GM19240 (cell line): ENCODE measurements around the gene SH3BGRL2.
"Not testable (repeated sequence)": the region's sequence is repeated elsewhere in the genome, so short reads cannot be mapped to it uniquely, and the experiment has no call there.

Experiments used
- DNase-seq: peaks from one replicate; pipeline ENCODE4 v3.0.0; 2011; ENCODE audit warnings: low spot score; ENCODE audit not compliant: insufficient read length

The SH3BGRL2 gene

DNA sequence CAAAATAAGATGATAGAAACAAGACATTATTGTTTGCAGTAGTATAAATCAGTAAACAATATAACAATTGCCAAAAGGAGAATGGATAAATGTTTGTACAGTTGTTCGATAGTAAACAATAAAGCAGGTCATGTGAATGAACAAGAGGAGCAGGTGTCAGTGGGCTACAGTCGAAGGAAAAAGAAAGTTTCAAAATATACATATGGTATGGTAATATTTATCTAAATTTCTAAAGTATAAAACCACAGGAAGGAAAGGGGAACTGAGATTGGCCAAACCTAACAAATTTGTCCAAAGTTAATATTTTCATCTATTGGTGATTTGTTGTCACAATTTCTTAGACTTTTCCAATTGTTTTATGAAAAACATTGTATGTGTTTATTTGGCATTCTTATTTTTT lies 110.9 kb downstream of the SH3BGRL2 start:
- no peak for DNase-seq

DNA sequence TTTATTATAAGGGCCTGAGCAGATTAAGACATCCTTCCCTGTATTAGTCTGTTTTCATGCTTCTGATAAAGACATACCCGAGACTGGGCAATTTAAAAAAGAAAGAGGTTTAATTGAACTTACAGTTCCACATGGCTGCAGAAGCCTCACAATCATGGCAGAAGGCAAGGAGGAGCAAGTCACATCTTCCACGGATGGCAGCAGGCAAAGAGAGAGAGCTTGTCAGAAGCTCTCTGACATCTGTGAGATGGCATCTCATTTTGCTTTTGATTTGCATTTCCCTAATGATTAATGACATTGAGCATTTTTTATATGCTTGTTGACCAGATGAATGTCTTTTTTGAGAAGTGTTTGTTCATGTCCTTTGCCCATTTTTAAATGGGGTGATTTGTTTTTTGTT lies 114.2 kb downstream of the SH3BGRL2 start:
- not testable (repeated sequence) for DNase-seq

DNA sequence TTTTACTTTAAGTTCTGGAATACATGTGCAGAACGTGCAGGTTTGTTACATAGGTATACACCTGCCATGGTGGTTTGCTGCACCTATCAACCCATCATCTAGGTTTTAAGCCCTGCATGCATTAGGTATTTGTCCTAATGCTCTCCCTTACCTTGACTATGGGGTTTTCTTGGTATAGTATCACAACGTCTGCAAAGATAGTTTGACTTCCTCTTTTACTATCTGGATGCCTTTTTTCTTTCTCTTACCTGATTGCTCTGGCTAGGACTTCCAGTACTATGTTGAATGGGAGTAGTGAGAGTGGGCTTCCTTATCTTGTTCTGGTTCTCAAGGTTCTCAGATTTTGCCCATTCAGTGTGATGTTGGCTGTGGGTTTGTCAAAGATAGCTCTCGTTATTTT lies 115.2 kb downstream of the SH3BGRL2 start:
- DNase-seq = not testable (repeated sequence)

DNA sequence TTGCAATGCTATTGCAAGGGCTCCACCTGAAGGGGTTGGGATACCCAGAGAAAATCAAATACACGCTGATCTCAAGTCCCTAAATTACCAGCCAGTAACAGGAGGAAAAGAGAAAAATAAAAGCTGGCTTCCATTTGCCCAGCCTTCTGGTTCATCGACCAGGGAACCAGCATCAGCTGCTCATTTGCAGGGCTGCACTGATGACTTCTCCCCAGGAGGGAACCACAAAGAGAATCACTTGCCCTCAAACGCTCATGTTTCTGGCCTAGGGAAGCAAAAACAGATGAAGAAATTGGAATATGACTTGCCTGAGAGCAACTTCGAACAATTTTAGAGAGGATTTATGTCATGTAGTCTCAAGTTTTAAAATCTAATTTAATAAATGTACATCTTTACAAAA lies 119.7 kb downstream of the SH3BGRL2 start:
- no peak for DNase-seq
